Measurements from ENCODE around the gene SLC9C2.
"Not testable (repeated sequence)": the region's sequence is repeated elsewhere in the genome, so short reads cannot be mapped to it uniquely, and the experiment has no call there.

The SLC9C2 gene

DNA sequence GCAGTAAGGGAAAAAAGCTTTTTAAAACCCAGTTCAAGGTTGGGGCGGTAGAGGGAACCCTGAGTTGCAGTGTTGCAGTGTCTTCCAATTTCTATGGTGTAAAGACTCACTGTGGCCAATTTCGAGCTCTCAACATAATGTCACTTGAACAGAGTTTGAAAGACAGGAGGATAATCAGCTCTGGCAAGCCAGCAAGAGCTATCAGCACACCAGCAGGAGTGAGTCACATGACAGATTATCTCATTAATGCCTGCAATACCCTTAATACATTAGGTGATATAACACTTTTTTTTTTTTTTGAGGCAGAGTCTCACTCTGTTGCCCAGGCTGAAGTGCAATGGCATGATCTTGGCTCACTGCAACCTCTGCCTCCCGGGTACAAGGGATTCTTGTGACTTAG, 22.8 kb downstream of the SLC9C2 start:
- no peak for DNase-seq (ENCODE audit: low read depth in 2 of 2)

DNA sequence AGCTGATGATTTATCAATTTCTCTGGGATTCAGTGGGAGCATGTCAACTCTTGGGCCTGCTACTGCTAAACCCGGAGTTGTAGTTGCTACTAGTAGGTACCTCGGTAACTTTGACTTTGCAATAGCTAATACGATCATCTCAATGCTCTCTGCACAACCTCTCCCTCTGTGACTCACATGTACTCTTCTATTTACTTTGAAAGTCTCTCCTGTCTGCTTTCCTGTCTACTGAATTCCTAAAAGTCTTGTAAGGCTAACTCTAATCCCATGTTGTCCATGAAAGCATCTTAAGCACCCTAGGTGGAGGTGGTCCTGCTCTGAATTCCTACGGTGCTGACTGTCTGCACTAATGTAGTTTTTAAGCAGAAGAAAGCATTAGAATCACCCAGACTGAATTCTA, 29.3 kb downstream of the SLC9C2 start:
- DNase-seq (ENCODE audit: low read depth in 2 of 2), result no peak

DNA sequence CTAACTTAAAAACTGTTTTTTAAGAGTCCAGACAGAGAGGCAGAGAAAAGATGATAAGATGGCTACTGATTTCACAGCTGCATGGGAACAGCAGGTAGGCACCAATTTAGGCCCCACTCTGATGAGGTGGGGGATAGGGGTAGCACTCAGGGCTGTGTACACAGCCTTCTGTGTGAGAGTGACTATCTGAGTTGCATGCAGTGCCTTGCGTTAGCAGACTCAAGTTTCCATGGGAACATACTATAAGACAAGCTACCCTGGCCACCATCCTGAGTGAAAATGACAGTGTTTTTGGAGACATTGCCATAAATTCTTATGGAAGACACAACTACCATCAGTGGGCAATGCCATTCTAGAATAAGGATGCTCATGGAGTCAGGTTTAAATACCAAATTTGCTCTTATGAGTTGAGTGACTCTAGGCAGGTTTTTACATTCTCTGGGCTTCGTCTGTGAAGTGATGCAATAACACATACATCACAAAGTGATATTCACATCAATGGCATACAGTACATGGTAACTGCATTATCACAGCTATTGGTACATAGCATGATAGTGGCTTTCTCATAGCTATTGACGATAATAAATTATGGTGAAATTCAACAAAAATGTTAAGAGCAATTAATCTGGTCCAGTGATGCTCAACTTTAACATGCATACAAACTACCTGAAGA, 30.5 kb downstream of the SLC9C2 start:
- DNase-seq (ENCODE audit: low read depth in 2 of 2), result no peak

DNA sequence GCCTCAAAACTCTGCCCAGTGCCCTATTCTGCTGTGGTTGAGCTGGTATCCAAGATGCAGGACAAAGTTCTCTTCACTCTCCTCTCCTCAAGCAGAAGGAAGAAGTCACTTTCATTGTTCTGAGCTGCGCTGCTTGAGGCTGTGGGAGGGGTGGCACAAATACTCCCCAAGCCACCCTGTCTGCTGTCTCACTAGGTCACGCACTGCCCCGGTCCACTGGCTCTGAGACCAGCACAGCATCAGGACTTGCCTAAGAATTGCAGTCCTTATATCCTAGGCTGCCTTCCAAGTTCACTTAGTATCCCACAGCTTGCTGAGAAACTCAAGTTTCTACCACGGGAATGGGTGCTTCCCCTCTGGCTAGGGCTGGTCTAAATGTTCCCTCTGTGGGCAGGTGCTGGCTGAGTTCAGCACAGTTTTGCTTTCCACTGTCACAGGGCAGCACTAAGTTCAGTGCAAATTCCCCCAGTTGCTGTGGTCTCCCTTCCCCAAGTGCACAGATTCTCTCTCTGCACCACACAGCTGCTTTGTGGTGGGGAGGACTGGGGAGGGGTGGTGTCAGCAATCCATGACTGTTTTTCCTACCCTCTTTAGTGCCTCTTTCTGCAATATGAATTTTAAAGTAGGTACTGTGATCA, 32.4 kb downstream of the SLC9C2 start:
- DNase-seq (ENCODE audit: low read depth in 2 of 2), result no peak

DNA sequence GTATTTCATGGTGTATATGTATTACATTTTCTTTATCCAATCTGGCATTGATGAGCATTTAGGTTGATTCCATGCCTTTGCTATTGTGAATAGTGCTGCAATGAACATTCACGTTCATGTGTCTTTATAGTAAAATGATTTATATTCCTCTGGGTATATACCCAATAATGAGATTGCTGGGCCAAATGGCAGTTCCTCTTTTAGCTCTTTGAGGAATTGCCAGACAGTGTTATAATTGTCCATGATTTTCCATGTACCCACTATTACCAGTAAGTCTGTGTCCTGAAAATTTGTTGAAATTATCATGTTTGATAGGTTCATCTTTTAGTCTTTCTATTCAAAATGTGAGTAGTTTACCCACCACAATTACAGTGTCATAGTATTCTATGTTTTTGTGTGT, 34.4 kb downstream of the SLC9C2 start:
- no peak for DNase-seq (ENCODE audit: low read depth in 2 of 2)

DNA sequence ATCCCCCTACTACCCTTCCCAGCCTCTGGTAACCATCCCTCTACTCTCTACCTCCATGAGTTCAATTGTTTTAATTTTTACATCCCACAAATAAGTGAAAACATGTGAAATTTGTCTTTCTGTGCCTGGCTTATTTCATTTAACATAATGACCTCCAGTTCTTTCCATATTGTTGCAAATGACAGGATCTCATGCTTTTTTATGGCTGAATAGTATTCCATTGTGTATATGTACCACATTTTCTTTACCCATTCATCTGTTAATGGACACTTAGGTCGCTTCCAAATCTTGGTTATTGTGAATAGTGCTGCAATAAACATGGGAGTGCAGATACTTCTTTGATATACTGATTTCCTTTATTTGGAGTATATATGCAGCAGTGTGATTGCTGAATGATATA, 39.0 kb downstream of the SLC9C2 start:
- not testable (repeated sequence) for DNase-seq (ENCODE audit: low read depth in 2 of 2)

DNA sequence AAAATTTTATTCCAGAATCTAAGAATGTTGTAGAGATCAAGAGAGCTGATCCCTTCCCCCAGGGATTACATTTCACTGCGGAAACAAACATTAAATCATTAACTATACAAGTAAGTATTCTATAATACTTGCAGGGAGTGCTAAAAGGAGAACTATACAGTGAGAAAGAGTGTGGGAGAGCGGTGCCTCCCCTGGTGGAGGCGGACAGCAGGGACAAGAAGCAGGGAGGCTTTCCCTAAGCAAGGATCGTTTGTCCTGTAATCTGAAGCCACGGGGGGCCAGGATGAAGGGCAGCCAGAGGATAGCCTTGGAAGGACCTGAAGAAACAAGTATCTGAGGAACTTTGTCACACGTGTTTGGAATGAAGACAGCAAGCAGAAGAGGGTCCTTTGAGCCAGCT, 40.1 kb downstream of the SLC9C2 start:
- DNase-seq (ENCODE audit: low read depth in 2 of 2), result no peak

DNA sequence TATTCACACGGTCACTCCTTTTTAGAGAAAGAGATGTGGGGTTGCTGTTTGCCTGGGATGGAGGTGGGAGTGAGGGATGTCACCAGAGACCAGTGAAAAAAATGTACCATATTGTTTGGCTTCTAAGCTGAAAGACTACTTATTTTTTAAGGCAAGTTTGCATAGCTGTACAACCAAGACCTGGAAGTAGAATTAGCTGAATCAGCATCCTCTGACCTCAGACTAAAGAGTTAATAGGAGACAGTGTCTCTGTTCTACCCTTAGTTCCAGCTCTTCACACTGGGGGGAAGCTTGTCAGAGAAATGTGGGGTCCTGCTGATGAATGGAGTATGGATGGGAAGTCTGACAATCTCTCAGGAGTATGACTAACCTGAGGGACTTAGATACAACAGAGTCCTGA, 41.6 kb downstream of the SLC9C2 start:
- no peak for DNase-seq (ENCODE audit: low read depth in 2 of 2)

DNA sequence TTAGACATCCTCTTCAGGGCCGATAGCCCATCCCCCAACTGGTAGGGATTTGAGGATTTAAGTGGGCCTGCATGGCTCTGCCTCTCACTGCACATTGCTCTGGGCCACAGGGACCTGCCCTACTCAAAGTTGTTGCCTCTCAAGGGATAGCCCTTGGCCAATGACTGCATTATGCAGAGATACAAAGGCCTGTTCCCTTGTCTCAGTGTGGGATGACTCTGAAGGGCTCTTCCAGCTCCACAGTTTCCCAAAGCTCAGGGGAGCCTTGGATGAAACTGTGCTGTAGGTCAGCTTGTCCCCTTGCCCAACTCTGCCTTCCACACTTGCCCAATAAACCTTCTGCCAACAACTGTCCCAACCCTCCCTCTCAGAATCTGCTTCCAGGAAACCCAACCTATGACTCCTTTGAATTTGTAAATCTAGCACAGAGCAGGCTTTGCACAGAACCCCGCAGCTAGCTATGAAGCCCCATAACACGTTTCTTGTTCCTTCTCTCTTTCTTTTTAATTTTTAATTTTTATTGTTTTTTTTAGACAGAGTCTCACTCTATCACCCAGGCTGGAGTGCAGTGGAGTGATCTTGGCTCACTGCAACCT, 42.5 kb downstream of the SLC9C2 start:
- DNase-seq (ENCODE audit: low read depth in 2 of 2), result no peak

DNA sequence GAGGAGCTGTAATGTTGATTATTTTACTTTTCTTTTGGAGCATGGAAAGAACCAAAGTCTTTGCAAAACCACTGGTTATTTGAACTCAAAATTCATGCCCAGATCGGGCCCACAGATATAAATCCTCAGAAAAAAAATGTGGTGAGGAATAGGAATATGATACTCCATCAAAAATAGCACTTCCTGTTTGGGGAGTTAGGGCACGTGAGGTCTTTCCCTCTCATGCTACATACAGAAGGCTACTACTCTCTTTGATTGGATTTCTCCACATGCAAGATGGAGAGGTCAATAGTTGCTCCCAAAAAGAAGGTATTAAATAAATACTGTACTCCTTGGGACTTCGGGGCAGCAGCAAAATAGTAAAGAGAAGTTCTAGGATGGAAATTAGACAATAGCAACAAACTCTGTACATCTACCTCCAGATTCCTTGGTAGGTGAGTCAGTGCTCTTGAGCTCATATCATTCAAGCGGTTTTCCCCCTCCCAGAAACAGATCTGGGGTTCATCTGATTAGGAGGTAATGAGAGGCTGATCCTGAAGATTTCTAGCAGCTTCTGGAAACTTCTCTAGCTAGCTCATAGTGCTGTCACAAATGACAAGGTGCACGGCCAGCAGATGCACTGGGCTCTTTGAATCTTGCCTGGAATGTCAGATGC, 47.1 kb downstream of the SLC9C2 start:
- DNase-seq (ENCODE audit: low read depth in 2 of 2), result no peak

DNA sequence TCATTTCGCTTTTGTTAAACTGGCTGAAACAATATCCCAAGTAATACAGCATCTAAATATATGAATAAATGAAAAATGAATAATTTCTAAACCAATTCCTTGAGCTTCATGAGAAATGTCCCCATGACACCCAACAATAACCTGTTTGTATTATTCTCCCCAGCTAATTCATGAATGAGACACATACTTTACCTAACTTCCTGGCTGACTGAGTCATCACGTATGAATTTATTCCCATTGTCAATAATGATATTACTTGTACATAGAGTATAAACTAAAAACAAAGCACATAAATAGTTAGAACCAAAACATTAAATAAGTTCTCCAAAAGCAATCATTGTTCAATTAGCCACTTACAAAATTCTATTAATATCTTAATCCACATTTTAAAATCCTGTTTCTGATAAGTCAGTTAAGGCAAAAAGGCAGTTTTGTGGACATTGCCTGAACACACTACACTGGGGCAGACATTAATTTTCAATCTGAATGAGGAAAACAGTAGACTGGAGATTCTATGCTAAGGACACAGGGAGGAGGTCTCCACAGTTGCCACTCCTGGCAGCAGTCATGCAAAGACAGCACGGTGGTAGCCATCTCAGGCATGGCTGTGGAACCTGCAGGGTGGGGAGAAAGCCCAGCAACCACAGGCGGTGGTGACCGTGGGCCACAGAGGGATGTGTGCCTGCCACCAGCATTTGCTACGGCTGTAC, 48.2 kb downstream of the SLC9C2 start:
- no peak for DNase-seq (ENCODE audit: low read depth in 2 of 2)

DNA sequence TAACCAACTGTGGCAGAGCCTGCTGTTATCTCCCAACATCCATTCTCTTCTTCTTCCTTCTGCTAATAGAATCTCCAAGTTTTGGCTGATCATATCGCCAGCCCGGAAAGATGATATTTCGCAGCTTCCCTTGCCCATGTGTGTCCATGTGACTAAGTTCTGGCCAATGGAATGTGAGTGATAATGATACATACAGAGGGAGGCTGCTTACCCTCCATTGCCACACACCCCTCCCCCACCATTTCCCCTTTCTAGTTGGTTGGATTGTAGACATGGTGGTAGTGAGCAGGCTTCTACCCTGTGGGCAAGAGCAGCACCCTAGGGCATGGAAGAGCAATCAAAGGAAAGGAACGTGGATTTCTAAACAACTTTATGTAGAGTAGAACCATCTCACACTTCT, 48.8 kb downstream of the SLC9C2 start:
- DNase-seq (ENCODE audit: low read depth in 2 of 2), result no peak

DNA sequence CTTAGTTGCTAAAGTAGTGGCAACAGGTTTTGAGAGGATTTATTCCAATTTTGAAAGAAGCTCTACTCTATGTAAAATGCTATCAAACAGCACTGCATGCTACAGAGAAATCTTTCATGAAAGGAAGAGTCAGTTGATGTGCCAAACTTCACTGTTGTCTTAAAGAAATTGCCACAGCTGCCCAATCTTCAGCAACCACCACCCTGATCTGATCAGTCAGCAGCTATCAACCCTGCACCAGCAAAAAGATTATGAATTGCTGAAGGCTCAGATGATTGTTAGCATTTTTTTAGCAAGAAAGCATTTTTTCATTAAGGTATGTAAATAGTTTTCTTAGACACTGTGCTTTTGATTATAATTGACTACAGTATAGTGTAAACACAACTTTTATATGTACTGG, 49.6 kb downstream of the SLC9C2 start:
- no peak for DNase-seq (ENCODE audit: low read depth in 2 of 2)

DNA sequence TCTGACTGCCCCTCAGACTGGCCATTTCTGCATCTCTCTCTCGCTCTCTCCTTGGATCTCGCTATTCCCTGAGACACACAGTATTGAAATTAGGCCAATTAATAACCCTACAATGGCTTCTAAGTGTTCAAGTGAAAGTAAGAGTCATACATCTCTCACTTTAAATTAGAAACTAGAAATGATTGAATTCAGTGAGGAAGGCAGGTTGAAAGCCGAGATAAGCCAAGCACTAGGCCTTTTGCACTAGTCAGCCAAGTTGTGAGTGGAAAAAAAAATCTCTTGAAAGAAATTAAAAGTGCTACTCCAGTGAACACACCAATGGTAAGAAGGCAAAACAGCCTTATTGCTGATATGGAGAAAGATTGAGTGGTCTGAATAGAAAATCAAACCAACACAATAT, 51.2 kb downstream of the SLC9C2 start:
- no peak for DNase-seq (ENCODE audit: low read depth in 2 of 2)

DNA sequence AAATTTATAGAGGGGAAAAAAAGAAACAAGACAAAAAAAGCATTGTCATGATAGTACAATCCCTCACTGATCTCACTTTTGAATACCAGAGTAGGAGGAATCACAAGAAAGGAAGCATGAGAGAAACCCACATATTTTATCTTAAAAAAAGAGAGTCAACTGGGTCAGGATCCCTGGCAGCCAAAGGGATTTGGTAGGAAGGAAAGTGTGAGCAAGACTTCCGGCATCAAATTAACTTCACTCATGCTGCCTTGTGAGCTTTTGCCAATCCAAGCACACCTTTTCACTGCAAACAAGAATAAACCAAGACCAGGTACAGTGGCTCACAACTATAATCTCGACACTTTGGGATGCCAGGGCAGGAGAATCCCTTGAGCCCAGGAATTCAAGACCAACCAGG, 53.1 kb downstream of the SLC9C2 start:
- DNase-seq (ENCODE audit: low read depth in 2 of 2), result no peak

DNA sequence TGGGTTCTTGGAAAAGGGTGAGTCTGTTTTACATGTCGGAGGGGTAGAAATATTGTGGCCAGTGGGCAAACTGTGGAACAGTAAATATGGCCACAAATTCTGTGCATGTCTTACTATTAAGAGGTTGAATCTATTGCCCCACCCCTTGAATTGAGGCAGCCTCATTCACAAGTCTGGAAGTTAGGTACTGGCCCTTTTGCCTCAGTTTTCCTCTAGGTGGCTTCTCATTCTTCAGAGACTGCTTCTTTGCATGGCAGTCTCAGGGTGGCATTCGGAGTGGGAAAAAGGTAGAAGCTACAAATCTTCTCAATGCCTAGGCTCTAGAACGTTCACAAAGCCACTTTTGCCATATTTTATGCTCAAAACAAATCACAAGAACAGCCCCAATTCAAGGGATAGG, 57.2 kb downstream of the SLC9C2 start:
- no peak for DNase-seq (ENCODE audit: low read depth in 2 of 2)

DNA sequence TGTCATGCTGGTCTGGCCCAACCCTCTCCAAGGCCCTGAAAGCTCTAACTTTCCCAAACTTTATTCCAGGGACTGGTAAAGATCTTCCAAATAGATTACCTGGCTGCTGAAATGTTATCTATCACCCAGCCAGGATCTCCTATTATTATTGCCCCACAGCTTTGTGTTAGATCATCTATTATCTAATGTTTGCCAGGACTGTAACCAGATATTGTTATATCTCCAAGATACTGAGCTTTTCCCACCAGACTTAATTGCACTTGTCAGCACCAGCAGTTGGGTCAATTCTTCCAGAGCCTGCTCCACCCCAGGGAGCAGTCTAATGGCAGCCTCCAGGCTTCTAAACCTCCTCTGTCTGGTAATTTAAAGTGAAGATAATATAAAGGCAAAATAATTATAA, 66.6 kb downstream of the SLC9C2 start:
- DNase-seq (ENCODE audit: low read depth in 2 of 2), result no peak

DNA sequence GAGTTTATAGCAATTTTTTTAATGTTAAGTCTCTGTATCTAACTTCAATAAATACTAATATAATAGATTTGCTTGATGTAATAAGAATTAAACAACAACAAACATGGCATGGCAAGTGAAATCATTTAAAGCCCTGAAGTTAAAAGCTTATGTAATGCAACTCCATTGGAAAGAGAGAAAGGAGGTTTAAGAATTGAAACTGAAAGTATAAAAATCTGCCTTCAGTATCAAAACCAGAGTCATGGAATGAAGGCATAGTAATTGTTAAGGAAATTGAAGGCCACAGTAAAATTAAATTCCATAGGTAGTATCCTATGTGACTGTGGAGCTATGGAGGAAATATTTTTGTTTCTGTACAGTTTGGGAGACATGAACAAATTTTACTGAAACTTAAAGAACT, 70.6 kb downstream of the SLC9C2 start:
- no peak for DNase-seq (ENCODE audit: low read depth in 2 of 2)

DNA sequence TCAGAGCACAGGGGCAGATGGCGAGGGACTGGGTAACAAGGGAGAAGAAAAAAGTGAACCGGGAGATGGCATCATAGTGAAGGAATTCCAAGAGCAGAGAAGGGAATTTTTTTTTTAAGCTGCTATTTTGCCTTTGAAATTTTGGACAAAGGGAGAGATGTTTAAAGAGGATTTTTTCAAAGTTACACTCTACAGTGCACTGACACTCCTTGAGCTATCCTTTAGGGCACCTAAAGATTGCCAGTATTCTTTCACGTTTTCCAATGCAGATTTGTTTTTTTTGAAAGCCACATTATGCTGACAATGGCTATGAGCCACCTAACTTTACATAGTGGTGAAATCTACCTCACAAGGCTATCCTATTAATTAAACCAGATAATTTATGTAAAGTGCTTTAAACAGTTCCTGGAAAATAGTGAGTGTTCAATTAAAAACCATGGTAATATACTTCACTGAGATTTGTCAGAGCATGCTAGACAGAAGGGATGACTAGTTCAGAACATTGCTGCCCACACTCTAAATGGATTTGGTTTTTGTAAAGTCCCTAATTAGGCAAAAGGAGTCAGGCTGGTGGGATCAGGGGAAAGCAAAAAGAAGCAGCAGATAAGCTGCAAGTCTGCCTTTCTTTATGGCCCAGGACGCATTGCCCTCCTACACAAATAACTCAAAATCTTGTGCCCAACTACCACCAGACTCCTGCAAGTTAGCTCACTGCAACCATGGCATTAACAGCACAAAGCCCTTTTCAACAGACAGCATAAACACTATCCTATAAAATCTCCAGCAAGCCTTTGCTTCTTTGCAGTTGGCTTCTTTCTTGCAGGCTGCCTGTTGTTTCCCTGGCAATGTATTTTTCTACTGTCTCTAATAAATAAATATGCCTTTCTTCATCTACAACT, 71.8 kb downstream of the SLC9C2 start:
- DNase-seq (ENCODE audit: low read depth in 2 of 2), result no peak

DNA sequence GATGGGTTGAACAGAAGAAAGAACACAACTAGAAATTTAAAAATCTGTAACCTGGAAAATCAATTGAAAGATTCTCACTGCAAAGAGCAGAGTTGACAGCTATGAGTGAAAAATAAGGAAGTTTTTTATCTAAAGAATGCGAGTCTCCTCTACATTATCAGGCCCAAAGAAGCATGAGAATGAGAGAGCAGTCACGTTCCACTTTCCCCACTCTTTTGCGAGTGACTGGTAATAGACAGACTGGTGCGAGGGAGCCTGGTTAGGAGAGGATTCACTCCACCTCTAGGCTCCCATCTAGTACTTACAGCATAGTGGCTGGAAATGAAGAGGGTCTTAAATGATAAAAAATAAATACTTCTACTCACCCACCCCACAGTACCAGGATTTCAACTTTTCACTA, 73.8 kb downstream of the SLC9C2 start:
- DNase-seq (ENCODE audit: low read depth in 2 of 2), result no peak

DNA sequence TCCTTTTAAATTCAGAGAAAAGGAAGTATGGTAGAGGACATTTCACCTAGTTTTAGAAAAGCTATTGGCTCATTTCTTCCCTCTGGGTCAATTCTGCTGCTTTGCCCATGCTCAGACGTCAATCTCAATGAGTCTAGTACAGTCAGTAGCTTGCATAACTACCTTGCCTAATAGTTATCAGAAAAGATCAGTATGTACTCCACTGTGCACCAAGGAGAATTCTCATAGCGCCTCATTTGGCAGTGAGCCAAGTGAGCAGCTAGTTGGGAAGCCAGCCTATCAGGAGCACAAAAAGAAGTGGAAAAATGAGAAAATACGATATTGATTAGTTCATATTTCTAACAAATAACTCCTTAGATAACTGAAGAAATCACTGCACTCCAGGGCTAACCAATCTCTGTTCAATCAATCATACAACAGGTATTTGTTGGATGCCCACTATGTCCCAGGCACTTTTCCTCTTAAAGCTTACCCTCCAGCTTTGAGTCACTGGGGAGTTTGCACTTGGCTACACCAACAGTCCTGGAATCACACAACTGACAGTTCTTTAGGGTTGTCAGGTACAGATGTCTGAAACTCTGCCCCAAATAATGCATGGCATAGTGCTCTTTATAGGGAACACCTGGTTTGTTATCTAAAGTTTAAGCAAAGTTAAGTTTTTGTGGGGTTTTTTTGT, 75.6 kb downstream of the SLC9C2 start:
- no peak for DNase-seq (ENCODE audit: low read depth in 2 of 2)

Measured in stimulated activated CD8-positive, alpha-beta memory T cell treated with anti-CD3 and anti-CD28 coated beads, Interleukin-2, amount 100 ng/mL, for 1 hour (primary cell).